OCI-LY3 (cell line): ENCODE results near the gene ZBTB6.

Experiments
- EZH2phosphoT487 ChIP-seq: fragments of 200-600 bp; shearing (Covaris generic); IDR thresholded peaks from 2 replicates; pipeline ENCODE4 v1.6.1; 2018; ENCODE audit warnings: antibody characterized with exemption, mixed run types, low read depth
- TF ChIP-seq, protein P1 (sequence below): fragments of 200-600, 300-600 bp; sonication (generic); IDR thresholded peaks from 2 replicates; pipeline ENCODE4 v1.5.1; 2014; ENCODE audit warnings: antibody characterized with exemption, low read length, low read depth

DNA sequence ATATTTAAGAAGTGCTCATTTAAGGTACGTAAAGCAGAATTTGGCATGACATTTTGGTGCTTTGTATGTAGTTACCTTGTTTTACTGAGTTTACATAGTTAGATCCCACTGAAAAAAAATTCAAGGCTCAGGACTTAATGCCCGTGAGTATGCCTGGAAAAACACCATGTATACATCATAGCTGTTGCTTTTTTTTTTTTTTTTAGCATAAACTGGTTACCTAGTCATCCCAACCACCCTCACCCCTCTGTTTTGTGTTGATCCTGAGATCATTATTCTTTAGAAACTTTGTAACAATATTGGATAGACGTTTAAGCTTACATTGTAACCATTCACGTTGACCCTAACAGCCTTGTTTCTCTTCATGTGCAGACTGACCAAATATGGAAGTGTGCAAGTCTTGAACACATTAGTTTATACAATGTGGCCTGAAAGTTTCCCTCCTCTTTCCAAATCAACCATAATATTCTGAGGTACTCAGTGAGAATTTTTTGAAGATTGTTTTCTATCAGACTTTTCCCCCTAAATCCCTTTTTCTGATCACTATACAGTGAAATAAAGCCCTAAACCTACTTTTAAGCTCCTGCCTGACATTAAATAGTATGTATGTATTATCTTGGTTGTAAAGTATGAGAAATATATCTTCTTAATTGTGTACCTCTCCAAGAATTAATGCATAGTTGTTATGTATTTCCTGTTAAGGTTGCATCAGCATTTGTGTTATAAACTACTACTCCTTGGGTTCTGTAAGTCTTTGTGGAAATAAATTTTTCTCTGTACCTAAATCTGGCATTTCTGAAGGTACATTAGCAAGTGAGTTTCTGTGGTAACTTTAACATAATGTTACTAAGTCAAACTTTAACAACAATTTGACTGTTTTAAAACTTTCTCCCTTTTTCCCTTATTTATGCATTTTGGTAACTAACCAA lies 32.1 kb upstream of the ZBTB6 start:
- TF ChIP-seq, protein P1, sequence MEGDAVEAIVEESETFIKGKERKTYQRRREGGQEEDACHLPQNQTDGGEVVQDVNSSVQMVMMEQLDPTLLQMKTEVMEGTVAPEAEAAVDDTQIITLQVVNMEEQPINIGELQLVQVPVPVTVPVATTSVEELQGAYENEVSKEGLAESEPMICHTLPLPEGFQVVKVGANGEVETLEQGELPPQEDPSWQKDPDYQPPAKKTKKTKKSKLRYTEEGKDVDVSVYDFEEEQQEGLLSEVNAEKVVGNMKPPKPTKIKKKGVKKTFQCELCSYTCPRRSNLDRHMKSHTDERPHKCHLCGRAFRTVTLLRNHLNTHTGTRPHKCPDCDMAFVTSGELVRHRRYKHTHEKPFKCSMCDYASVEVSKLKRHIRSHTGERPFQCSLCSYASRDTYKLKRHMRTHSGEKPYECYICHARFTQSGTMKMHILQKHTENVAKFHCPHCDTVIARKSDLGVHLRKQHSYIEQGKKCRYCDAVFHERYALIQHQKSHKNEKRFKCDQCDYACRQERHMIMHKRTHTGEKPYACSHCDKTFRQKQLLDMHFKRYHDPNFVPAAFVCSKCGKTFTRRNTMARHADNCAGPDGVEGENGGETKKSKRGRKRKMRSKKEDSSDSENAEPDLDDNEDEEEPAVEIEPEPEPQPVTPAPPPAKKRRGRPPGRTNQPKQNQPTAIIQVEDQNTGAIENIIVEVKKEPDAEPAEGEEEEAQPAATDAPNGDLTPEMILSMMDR: no peak
- TF ChIP-seq EZH2phosphoT487: no peak
